ENCODE measurements around the gene ANKRD27.

GRCh38 chr19:32607479-32607878 lies 67.5 kb downstream of the ANKRD27 start:
- TF ChIP-seq CTCF (IDR thresholded peaks at IDR 0.05) = no peak
- no peak for TF ChIP-seq POLR2AphosphoS5 (IDR thresholded peaks at IDR 0.05)
